ENCODE data around the gene MAMLD1.

MAMLD1 gene

DNA sequence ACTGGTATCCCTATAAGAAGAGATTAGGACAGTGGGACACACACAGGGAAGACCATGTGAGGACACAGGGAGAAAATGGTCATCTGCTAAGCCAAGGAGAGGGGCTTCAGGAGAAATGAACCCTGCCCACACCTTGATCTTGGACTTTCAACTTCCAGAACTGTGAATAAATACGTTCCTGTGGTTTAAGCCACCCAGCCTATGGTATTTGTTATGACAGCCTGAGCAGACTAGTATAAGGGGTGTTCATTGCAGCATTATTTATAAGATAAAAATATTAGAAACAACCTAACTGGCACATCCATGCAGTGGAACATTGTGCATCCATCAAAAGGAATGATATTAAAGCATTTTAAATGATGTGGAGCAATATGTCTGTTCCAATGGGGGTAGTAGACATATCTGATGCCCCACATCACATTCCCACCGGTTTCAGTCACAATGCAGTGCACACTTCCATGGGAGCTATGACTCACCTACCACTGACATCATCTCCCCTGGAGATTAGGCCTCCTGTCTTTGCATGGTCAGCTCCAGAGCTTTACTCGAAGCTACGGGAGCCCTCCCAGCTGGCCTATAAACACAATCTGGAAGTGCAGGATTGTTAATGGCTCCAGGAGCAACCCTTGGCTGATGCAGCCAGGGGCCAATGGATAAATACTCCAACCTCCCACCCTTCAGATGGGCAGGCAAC is 38.9 kb upstream of the MAMLD1 start:
- peak; percentile 57 for DNase-seq (ENCODE audit: low read depth)
- no peak for TF ChIP-seq CTCF (IDR thresholded peaks at IDR 0.05; ENCODE audit: control insufficient read depth, insufficient read depth, low read depth, low read length, missing control alignments)
- H3K4me3 ChIP-seq (ENCODE audit: control insufficient read depth, low read depth, low read length) = no peak overlapping the region

- no peak for TF ChIP-seq CTCF (IDR thresholded peaks at IDR 0.05; ENCODE audit: control insufficient read depth, insufficient read depth, low read depth, low read length, missing control alignments)
- no peak overlapping the region for H3K4me3 ChIP-seq (ENCODE audit: control insufficient read depth, low read depth, low read length)
- no peak for DNase-seq (ENCODE audit: low read depth)
These were observed 38.2 kb upstream of the MAMLD1 start for GRCh38 chrX:150324919-150325318.

DNA sequence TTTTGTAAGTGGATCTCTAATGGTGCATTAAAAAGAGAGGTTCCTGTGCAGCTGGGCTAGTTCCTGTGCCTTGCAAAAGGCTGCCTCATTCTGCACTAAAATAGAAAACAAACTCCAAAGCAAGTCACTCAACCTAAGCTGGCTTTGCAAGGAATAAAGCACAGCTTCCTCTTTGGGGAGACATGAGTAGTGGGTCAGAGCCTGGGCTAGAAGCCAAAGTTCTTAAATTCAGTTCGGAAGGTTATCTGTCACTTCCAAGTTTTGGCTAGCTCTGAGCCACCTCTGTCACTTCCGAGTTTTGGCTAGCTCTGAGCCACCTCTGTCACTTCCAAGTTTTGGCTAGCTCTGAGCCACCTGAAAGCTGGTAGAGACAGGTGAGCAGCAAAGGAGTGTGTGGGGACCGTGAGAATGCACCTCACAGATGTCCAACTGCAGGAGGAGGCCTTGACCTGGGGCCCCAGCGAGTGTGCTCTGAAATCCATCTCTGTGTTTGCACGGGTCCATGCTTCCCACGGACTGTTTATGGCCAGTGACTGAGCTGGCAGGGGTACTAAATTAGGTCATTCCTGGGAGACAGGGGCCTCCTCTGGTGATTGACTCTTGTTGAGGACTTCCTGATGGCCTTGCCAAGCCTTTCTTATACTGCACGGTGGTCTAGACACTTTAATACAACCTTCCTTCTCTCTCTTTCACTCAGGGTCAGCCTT is 36.4 kb upstream of the MAMLD1 start:
- H3K4me3 ChIP-seq (ENCODE audit: control insufficient read depth, low read depth, low read length) = no peak overlapping the region
- no peak for TF ChIP-seq CTCF (IDR thresholded peaks at IDR 0.05; ENCODE audit: control insufficient read depth, insufficient read depth, low read depth, low read length, missing control alignments)
- no peak for DNase-seq (ENCODE audit: low read depth)

GRCh38 chrX:150329282-150329681 is 33.8 kb upstream of the MAMLD1 start:
- no peak for TF ChIP-seq CTCF (IDR thresholded peaks at IDR 0.05; ENCODE audit: control insufficient read depth, insufficient read depth, low read depth, low read length, missing control alignments)
- no peak for DNase-seq (ENCODE audit: low read depth)
- no peak overlapping the region for H3K4me3 ChIP-seq (ENCODE audit: control insufficient read depth, low read depth, low read length)

GRCh38 chrX:150329868-150330267 is 33.2 kb upstream of the MAMLD1 start:
- TF ChIP-seq CTCF (IDR thresholded peaks at IDR 0.05; ENCODE audit: control insufficient read depth, insufficient read depth, low read depth, low read length, missing control alignments) = no peak
- no peak overlapping the region for H3K4me3 ChIP-seq (ENCODE audit: control insufficient read depth, low read depth, low read length)
- DNase-seq (ENCODE audit: low read depth) = no peak

GRCh38 chrX:150332023-150332422 is 31.1 kb upstream of the MAMLD1 start:
- no peak for TF ChIP-seq CTCF (IDR thresholded peaks at IDR 0.05; ENCODE audit: control insufficient read depth, insufficient read depth, low read depth, low read length, missing control alignments)
- no peak overlapping the region for H3K4me3 ChIP-seq (ENCODE audit: control insufficient read depth, low read depth, low read length)
- DNase-seq (ENCODE audit: low read depth) = no peak

Data from AG09309 (cell line).